ENCODE measurements around the gene ATR. TPM values are rescaled to one million over a fixed set of nuclear protein-coding genes. Genes with fewer than 3 reads are reported as not detected.

Gene ATR
- total RNA-seq, 1 experiment from 2014 or later = 15.8 TPM

DNA sequence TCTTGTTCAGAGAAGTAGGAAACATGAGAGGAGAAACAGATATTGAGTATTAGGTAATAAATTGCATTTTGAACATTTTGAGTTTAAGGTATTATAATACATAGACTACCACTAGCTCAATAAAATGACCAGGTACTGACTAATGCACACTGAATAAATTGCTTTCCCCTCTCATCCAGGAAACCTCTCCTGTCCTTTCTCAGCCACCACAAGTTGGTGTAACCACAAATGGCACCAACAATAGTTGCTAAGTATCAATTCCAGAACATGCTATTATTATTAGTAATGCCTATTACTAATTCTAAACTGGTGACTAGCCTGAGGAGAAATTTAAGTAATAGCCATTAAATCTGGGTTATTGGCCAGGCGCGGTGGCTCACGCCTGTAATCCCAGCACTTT, 83.4 kb downstream of the ATR start:
- Histone ChIP-seq H4K20me1 (ENCODE audit: control insufficient read depth, insufficient read depth, insufficient read length) (no peaks in the 10 kb centered on the region), H2BK15ac (ENCODE audit: low read depth, low read length) (no peak overlapping the region), H2AFZ (ENCODE audit: low read length) (no peak overlapping the region), H3K9me3 (ENCODE audit: control insufficient read depth, low read depth, low read length) (no peaks in the 10 kb centered on the region), H3K56ac (ENCODE audit: insufficient read length, low read depth, low read length) (no peak overlapping the region), H3T11ph (ENCODE audit: low read length) (no peak overlapping the region), H3K14ac (ENCODE audit: insufficient read depth, low read length) (no peak overlapping the region), H2BK120ac (ENCODE audit: low read depth, low read length, poor library complexity, severe bottlenecking) (no peak overlapping the region), H2BK5ac (ENCODE audit: insufficient read length, low read length) (no peak overlapping the region), H4K8ac (replicated peaks; ENCODE audit: insufficient read length, low read depth, low read length) (no peak overlapping the region), H2BK20ac (ENCODE audit: low read depth, low read length, poor library complexity, severe bottlenecking) (no peak overlapping the region), H3K4me1 (ENCODE audit: insufficient read depth, low read length) (no peaks in the 10 kb centered on the region), H2AK5ac (ENCODE audit: insufficient read length, low read length) (no peak overlapping the region), H3K27me3 (ENCODE audit: insufficient read depth, low read length) (no peaks in the 10 kb centered on the region), H3K79me1 (ENCODE audit: insufficient read depth, low read depth, low read length, poor library complexity, severe bottlenecking) (no peaks in the 10 kb centered on the region), H3K27ac (ENCODE audit: insufficient read length, low read depth, low read length) (no peak overlapping the region), H3K9ac (ENCODE audit: extremely low read depth, insufficient read length, low read length) (no peak overlapping the region), H2BK12ac (ENCODE audit: insufficient read length, low read depth, low read length) (no peak overlapping the region), H3K18ac (ENCODE audit: insufficient read length, low read depth, low read length) (no peak overlapping the region), H3K23me2 (ENCODE audit: insufficient read length, low read depth, low read length, poor library complexity, severe bottlenecking) (no peaks in the 10 kb centered on the region), H3K79me2 (ENCODE audit: insufficient read depth, low read length) (no peaks in the 10 kb centered on the region), H4K91ac (ENCODE audit: insufficient read length, low read depth, low read length) (no peak overlapping the region), H4K5ac (ENCODE audit: insufficient read length, low read depth, low read length) (no peak overlapping the region), H3K4me2 (ENCODE audit: insufficient read depth, insufficient read length, low read length) (no peak overlapping the region), H3K4ac (ENCODE audit: low read depth, low read length) (no peak overlapping the region), H3K23ac (ENCODE audit: insufficient read length, low read depth, low read length) (no peak overlapping the region)
- no peak overlapping the region for H3K4me3 Mint-ChIP-seq
- no CpG with 5 or more reads among the region's 3 CpGs for WGBS (ENCODE audit: extremely low coverage, insufficient read length, low lambda C conversion rate)
- H3K27ac Mint-ChIP-seq = no peak overlapping the region
- H3K27me3 Mint-ChIP-seq (ENCODE audit: low read depth) = no peaks in the 10 kb centered on the region
- TF ChIP-seq, protein P1, sequence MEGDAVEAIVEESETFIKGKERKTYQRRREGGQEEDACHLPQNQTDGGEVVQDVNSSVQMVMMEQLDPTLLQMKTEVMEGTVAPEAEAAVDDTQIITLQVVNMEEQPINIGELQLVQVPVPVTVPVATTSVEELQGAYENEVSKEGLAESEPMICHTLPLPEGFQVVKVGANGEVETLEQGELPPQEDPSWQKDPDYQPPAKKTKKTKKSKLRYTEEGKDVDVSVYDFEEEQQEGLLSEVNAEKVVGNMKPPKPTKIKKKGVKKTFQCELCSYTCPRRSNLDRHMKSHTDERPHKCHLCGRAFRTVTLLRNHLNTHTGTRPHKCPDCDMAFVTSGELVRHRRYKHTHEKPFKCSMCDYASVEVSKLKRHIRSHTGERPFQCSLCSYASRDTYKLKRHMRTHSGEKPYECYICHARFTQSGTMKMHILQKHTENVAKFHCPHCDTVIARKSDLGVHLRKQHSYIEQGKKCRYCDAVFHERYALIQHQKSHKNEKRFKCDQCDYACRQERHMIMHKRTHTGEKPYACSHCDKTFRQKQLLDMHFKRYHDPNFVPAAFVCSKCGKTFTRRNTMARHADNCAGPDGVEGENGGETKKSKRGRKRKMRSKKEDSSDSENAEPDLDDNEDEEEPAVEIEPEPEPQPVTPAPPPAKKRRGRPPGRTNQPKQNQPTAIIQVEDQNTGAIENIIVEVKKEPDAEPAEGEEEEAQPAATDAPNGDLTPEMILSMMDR (conservative IDR thresholded peaks at IDR 0.05) = no peak
- no peaks in the 10 kb centered on the region for H3K4me1 Mint-ChIP-seq
- H3K9me3 Mint-ChIP-seq = no peaks in the 10 kb centered on the region
- H3K36me3 Mint-ChIP-seq (ENCODE audit: insufficient read depth in 1 of 3, low read depth in 3 of 3) = peaks cover 3 to 33% (median 19%) of the 10 kb centered on the region in 3 experiments; a peak in 6 of 7 replicates
- no peak for DNase-seq

Data from H9 (cell line).